Measurements from ENCODE around the gene GREB1. TPM values are rescaled to one million over a fixed set of nuclear protein-coding genes. Genes with fewer than 3 reads are reported as not detected.

Gene GREB1
- polyA plus RNA-seq, 1 experiment = 0.12 TPM

DNA sequence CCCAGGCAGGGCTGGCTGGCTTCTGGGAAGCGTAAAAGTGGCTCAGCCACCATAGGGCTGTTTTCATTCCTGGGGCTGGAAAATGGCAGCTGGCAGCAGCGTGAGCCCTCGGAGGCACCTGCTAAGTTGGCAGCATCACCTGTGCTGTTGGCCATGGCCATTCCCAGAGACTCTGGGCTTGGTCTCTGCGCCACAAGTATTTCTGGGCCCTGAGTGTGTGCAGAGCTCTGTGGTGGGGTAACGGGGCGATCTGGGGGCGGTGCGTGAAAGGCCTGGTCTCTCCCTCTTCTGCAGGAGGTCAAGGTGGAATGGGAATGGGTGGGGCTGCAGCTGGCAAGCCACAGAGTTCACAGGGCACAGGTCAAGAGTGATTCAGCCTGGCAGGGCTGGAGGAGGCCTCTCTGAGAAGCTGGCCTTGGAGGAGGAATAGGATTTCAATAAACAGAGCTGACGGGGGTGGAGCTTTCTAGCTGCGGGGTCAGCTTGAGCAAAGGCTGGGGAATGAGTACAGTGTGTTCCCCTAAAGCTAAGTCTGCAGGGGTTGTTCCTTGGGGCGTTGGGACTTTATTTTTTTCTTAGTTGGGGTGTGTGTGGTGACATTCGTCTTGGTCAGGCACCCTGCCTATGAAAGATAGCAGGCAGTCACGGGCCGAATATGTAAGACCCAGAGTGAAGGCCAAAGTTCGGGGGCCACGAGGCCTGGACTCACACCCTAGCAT, 146.5 kb downstream of the GREB1 start:
- Histone ChIP-seq H3K9me3 (ENCODE audit: control insufficient read depth, insufficient read depth, low read length) (peaks cover 2% of the 10 kb centered on the region), H3K27ac (ENCODE audit: low read depth, low read length) (no peak overlapping the region), H3K27me3 (ENCODE audit: control insufficient read depth, insufficient read depth, low read length) (peaks cover 41% of the 10 kb centered on the region), H3K4me3 (ENCODE audit: low read depth, low read length) (no peak overlapping the region)
- no peak for TF ChIP-seq CTCF (IDR thresholded peaks at IDR 0.05; ENCODE audit: low read depth, low read length)
- no peak for DNase-seq (ENCODE audit: low read depth, low spot score)
- ChIA-PET POLR2A (interaction anchor here (1.1 kb wide), 1 partner anchor 17 kb away, joined by 3 read pairs; no protein-coding TSS in a partner anchor), CTCF (interaction anchor here (0.5 to 5.7 kb wide), 16 partner anchors 9 to 548 kb away, joined by 3 to 60 read pairs (median 6); a partner anchor contains a TSS)

GRCh38 chr2:11680901-11681721, 147.3 kb downstream of the GREB1 start:
- no peak for DNase-seq (ENCODE audit: low read depth, low spot score)
- peaks cover 41% of the 10 kb centered on the region for H3K27me3 ChIP-seq (ENCODE audit: control insufficient read depth, insufficient read depth, low read length)
- H3K9me3 ChIP-seq (ENCODE audit: control insufficient read depth, insufficient read depth, low read length) = no peaks in the 10 kb centered on the region; the same call in 1 of the 2 replicates
- CTCF ChIA-PET = interaction anchor here (0.6 to 5.7 kb wide), 17 partner anchors 8 to 549 kb away, joined by 3 to 60 read pairs (median 5); a partner anchor contains a TSS
- POLR2A ChIA-PET = interaction anchor here (1.1 kb wide), 1 partner anchor 17 kb away, joined by 3 read pairs; no protein-coding TSS in a partner anchor
- H3K27ac ChIP-seq (ENCODE audit: low read depth, low read length) = no peak overlapping the region
- TF ChIP-seq CTCF (IDR thresholded peaks at IDR 0.05; ENCODE audit: low read depth, low read length) = no peak
- no peak overlapping the region for H3K4me3 ChIP-seq (ENCODE audit: low read depth, low read length)

DNA sequence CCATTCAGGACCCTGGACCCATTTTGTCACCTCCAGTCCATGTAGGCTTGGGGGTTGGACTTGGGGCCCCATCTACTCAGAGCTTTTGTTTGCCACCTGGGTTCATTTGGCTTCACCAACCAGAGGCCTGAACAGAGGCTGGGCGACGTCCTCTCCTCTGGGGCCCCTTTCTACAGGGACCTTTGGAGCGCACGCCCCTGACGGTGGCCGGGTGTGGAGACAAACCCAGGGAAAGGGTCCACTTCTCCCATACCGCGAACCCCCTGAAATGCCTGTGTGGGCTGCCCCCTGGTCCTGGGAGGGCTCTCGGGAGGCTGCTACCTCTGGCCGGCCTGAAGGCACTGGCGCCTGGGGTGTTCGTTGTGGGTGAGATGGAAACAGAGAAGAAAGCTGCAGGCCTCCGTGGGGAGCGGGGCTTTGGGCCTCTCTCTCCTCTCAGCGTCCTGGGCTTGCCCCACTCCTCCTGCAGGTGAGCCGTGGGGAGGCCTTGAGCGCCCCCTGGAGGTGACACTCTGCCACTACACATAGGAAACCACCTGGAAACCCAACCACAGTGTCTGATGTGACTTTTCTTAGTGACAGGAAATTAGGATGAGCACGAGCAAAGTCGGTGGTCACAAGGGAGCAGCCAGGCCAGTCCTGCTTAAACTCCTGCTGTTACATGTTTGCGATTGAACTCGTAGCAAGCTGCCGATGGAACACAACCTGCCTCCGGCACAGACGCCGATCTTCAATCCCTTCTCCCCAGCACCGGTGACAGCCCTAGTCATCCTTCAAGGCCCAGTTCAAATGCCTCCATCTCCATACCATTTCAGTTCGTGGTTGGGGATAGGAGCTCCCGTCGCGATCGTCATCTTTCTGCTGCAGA, 148.1 kb downstream of the GREB1 start:
- H3K9me3 ChIP-seq (ENCODE audit: control insufficient read depth, insufficient read depth, low read length) = no peaks in the 10 kb centered on the region; the same call in 1 of the 2 replicates
- H3K4me3 ChIP-seq (ENCODE audit: low read depth, low read length) = no peak overlapping the region
- H3K27me3 ChIP-seq (ENCODE audit: control insufficient read depth, insufficient read depth, low read length) = peaks cover 44% of the 10 kb centered on the region
- DNase-seq (ENCODE audit: low read depth, low spot score) = no peak
- POLR2A ChIA-PET = no interaction called here
- CTCF ChIA-PET = interaction anchor here (0.5 to 5.7 kb wide), 25 partner anchors 8 to 550 kb away, joined by 3 to 60 read pairs (median 4); a partner anchor contains a TSS
- no peak overlapping the region for H3K27ac ChIP-seq (ENCODE audit: low read depth, low read length)
- TF ChIP-seq CTCF (IDR thresholded peaks at IDR 0.05; ENCODE audit: low read depth, low read length) = peak; percentile 83

DNA sequence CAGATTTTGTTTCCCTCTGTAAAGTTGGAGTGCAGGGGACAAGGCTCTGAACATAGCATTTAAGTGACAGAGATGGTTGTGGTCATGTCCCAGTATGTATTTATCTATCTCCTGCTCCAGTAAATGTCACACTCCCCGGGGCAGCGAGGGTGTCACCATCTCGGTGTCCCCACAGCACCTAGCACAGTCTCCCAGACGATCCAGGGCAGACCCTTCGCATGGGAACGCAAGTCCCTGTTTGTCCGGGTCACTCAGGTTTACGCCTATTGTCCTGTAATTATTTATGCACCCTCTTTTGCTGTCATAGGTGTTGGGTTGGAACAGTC, 148.7 kb downstream of the GREB1 start:
- POLR2A ChIA-PET = no interaction called here
- no peak for DNase-seq (ENCODE audit: low read depth, low spot score)
- no peak overlapping the region for H3K4me3 ChIP-seq (ENCODE audit: low read depth, low read length)
- TF ChIP-seq CTCF (IDR thresholded peaks at IDR 0.05; ENCODE audit: low read depth, low read length) = no peak
- peaks cover 39% of the 10 kb centered on the region for H3K27me3 ChIP-seq (ENCODE audit: control insufficient read depth, insufficient read depth, low read length)
- no peaks in the 10 kb centered on the region; the same call in 1 of the 2 replicates for H3K9me3 ChIP-seq (ENCODE audit: control insufficient read depth, insufficient read depth, low read length)
- no peak overlapping the region for H3K27ac ChIP-seq (ENCODE audit: low read depth, low read length)
- CTCF ChIA-PET = interaction anchor here (0.5 to 5.7 kb wide), 18 partner anchors 11 to 551 kb away, joined by 3 to 60 read pairs (median 4); a partner anchor contains a TSS
